K562 (cell line): ENCODE measurements around the gene OPA3. TPM values are rescaled to one million over a fixed set of nuclear protein-coding genes. Genes with fewer than 3 reads are reported as not detected.

Source experiments
- ARHGAP35 ChIP-seq: fragments of 450-650 bp; IDR thresholded peaks from 2 replicates; pipeline ENCODE4 v1.6.1; 2018; ENCODE audit not compliant: partially characterized antibody
- ARID1B ChIP-seq: fragments of 450-650 bp; IDR thresholded peaks from 2 replicates; pipeline ENCODE4 v1.6.1; 2016; ENCODE audit warnings: antibody characterized with exemption, mild to moderate bottlenecking, inconsistent platforms
- BCL6 ChIP-seq: fragments of 250-450 bp; sonication (Bioruptor Pico); IDR thresholded peaks from 2 replicates; pipeline ENCODE4 v1.4.0; 2020
- BRD4 ChIP-seq: fragments of 200-600 bp; sonication (generic); IDR thresholded peaks from 2 replicates; pipeline ENCODE4 v1.6.1; 2017; ENCODE audit warnings: inconsistent platforms
- DEAF1 ChIP-seq: fragments of 450-650 bp; formaldehyde crosslinking; IDR thresholded peaks from 2 replicates; pipeline ENCODE4 v1.4.0; 2020; ENCODE audit warnings: mild to moderate bottlenecking, moderate library complexity
- ESRRB ChIP-seq: fragments of 250-450 bp; sonication (Bioruptor Pico); IDR thresholded peaks from 2 replicates; pipeline ENCODE4 v1.5.0; 2020; ENCODE audit warnings: mild to moderate bottlenecking, moderate library complexity, borderline replicate concordance
- ETV1 ChIP-seq: fragments of 450-650 bp; conservative IDR thresholded peaks from 2 replicates; pipeline ENCODE4 v1.6.1; 2016; ENCODE audit warnings: missing genetic modification characterization, control low read depth, low read depth, missing compliant biosample characterization
- FUS ChIP-seq: fragments of 200-400 bp; formaldehyde crosslinking; optimal IDR thresholded peaks from 2 replicates; pipeline ENCODE3; 2017; ENCODE audit warnings: low read depth, low read length
- IRF2 ChIP-seq: sonication (generic); formaldehyde crosslinking; IDR thresholded peaks from 2 replicates; pipeline ENCODE4 v1.8.1; 2022; ENCODE audit warnings: mild to moderate bottlenecking, missing genetic modification reagents
- JUN ChIP-seq, 2 experiments: sonication (generic) in 1 of 2; formaldehyde crosslinking in 1 of 2; IDR thresholded peaks; 2 replicates each; pipeline versions ENCODE4 v1.6.1 to v1.8.0; 2012 to 2022; ENCODE audit warnings: borderline replicate concordance in 2 of 2, mild to moderate bottlenecking in 2 of 2, improper control_type of control experiment in 1 of 2, low read depth in 1 of 2, low read length in 1 of 2, missing genetic modification reagents in 1 of 2
- NFIC ChIP-seq: fragments of 450-650 bp; IDR thresholded peaks from 2 replicates; pipeline ENCODE4 v1.6.1; 2017; ENCODE audit warnings: mild to moderate bottlenecking, inconsistent platforms
- NR2C1 ChIP-seq, 2 experiments: fragments of 450-650 bp; IDR thresholded peaks; 2 replicates each; pipeline ENCODE4 v1.6.1; 2017; ENCODE audit warnings: mild to moderate bottlenecking in 2 of 2, antibody characterized with exemption in 1 of 2, inconsistent platforms in 1 of 2, missing compliant biosample characterization in 1 of 2, missing genetic modification characterization in 1 of 2
- POLR3A ChIP-seq: IDR thresholded peaks from 2 replicates; pipeline ENCODE4 v1.6.1; 2011; ENCODE audit warnings: borderline replicate concordance, mild to moderate bottlenecking, moderate library complexity; ENCODE audit not compliant: insufficient read length, insufficient read depth; ENCODE audit errors: extremely low read depth
- PPARD ChIP-seq: fragments of 250-450 bp; sonication (Bioruptor Pico); IDR thresholded peaks from 2 replicates; pipeline ENCODE4 v1.8.0; 2022; ENCODE audit warnings: inconsistent platforms, mild to moderate bottlenecking, moderate library complexity
- RERE ChIP-seq: sonication (generic); formaldehyde crosslinking; IDR thresholded peaks from 2 replicates; pipeline ENCODE4 v1.8.0; 2023; ENCODE audit warnings: missing genetic modification reagents, mild to moderate bottlenecking, borderline replicate concordance
- SIRT6 ChIP-seq: IDR thresholded peaks from one replicate; pipeline ENCODE4 v1.6.1; 2012; ENCODE audit warnings: low read depth, mild to moderate bottlenecking, control low read depth, inconsistent platforms, low read length, moderate library complexity
- SMARCA4 ChIP-seq: fragments of 450-650 bp; IDR thresholded peaks from 2 replicates; pipeline ENCODE4 v1.6.1; 2016
- SNIP1 ChIP-seq: fragments of 450-650 bp; IDR thresholded peaks from 2 replicates; pipeline ENCODE4 v1.7.1; 2017; ENCODE audit warnings: low read depth, mild to moderate bottlenecking
- ZBTB1 ChIP-seq: sonication (generic); formaldehyde crosslinking; IDR thresholded peaks from 2 replicates; pipeline ENCODE4 v1.8.1; 2023; ENCODE audit warnings: missing genetic modification reagents, low read depth, mild to moderate bottlenecking, borderline replicate concordance
- ZC3H11A ChIP-seq: IDR thresholded peaks from 2 replicates; pipeline ENCODE4 v1.6.1; 2012; ENCODE audit warnings: low read depth, low read length, improper control_type of control experiment
- ZKSCAN8 ChIP-seq: fragments of 200-800 bp; sonication (Bioruptor generic); IDR thresholded peaks from 2 replicates; pipeline ENCODE4 v1.6.1; 2016; ENCODE audit warnings: missing genetic modification characterization, missing compliant biosample characterization
- ZNF24 ChIP-seq: fragments of 450-650 bp; IDR thresholded peaks from 2 replicates; pipeline ENCODE4 v1.6.1; 2016
- ZNF41 ChIP-seq: fragments of 250-450 bp; sonication (Bioruptor Pico); conservative IDR thresholded peaks from 2 replicates; pipeline ENCODE4 v1.4.0; 2020; ENCODE audit warnings: mild to moderate bottlenecking
- polyA plus RNA-seq, 8 experiments: library from polyadenylated mRNA; depleted of rRNA in 4 of 8; stranded (reverse) in 5 of 8; unstranded in 3 of 8; fragments of >200 nt; fragmentation: Nextera tagmentation in 2 of 8; fragmentation: Illumina TruSeq in 1 of 8; extraction: Ambion mirVana in 2 of 8; extraction: Trizol in 1 of 8; gene quantifications; 2 replicates each; pipeline versions ENCODE4 v1.2.1 to v1.2.3, GENCODE V29; 2011 to 2014; ENCODE audit warnings: inconsistent platforms in 1 of 8, missing spikeins in 1 of 8
- total RNA-seq, 7 experiments: library from RNA; depleted of rRNA in 6 of 7; stranded (reverse); fragments of >200 nt in 6 of 7; fragmentation: Illumina TruSeq in 2 of 7; extraction: Trizol in 2 of 7; gene quantifications; 2 replicates each; pipeline versions ENCODE4 v1.2.1 to v1.2.3, GENCODE V29; 2011 to 2021; ENCODE audit warnings: low replicate concordance in 1 of 7

Gene OPA3
- total and polyA plus RNA-seq, 9 of the 15 experiments (the other 6 are each of a cell fraction or from before 2014, with no cell fraction given), result 1.4 to 18.8 (median 9.0) TPM

- TF ChIP-seq RERE (CRISPR knock-in tag), result no peak
- peak; percentile 39; the same call in 1 of the 2 replicates for TF ChIP-seq JUN (IDR thresholded peaks at IDR 0.05; ENCODE audit: borderline replicate concordance, low read depth, low read length)
- no peak for TF ChIP-seq JUN (CRISPR knock-in tag; IDR thresholded peaks at IDR 0.05; ENCODE audit: borderline replicate concordance)
- no peak for TF ChIP-seq SNIP1
- TF ChIP-seq BRD4, result no peak
- no peak for TF ChIP-seq IRF2 (CRISPR knock-in tag)
- no peak for TF ChIP-seq ESRRB
- no peak; the same call in 1 of the 2 replicates for TF ChIP-seq ARID1B
- TF ChIP-seq NR2C1 (IDR thresholded peaks at IDR 0.05), result no peak
- TF ChIP-seq NR2C1 (tag; IDR thresholded peaks at IDR 0.05), result no peak
- peak; percentile 69 for TF ChIP-seq DEAF1 (CRISPR knock-in tag)
- TF ChIP-seq SMARCA4, result peak; percentile 94
- TF ChIP-seq ZNF24, result no peak
- no peak for TF ChIP-seq PPARD
- TF ChIP-seq ZBTB1 (CRISPR knock-in tag), result no peak; the same call in 1 of the 2 replicates
- no peak for TF ChIP-seq NFIC
- no peak for TF ChIP-seq BCL6 (CRISPR knock-in tag)
- TF ChIP-seq POLR3A, result no peak
- no peak for TF ChIP-seq ZNF41 (CRISPR knock-in tag)
- TF ChIP-seq ARHGAP35, result no peak
- TF ChIP-seq ETV1 (tag), result no peak
- no peak for TF ChIP-seq ZC3H11A
- no peak for TF ChIP-seq ZKSCAN8
- no peak for TF ChIP-seq SIRT6
- TF ChIP-seq FUS, result no peak
Observed at GRCh38 chr19:45591004-45591637, 6.5 kb upstream of the OPA3 start (continued).
